Endothelial cell of umbilical vein (primary cell): Measurements from ENCODE around the gene FBXO10. TPM values are rescaled to one million over a fixed set of nuclear protein-coding genes. Genes with fewer than 3 reads are reported as not detected.

Source experiments
- BruUV-seq: library from RNA; stranded (reverse); fragments of 400-500 nt; replicated peaks from 2 replicates; lab custom pipeline; 2021; lab: Mats Ljungman, UMichigan
- CTCF ChIA-PET: fragments of 300-600, 350-600 bp; sonication (Branson Sonifier 250); formaldehyde crosslinking; loops from one replicate; lab custom pipeline; 2021; ENCODE audit warnings: antibody characterized with exemption, inconsistent platforms; lab: Charles Lee
- POLR2A ChIA-PET: fragments of 300-600, 350-600 bp; sonication (Branson Sonifier 250); formaldehyde crosslinking; loops from one replicate; lab custom pipeline; 2021; ENCODE audit warnings: antibody characterized with exemption, inconsistent platforms; lab: Charles Lee
- DNase-seq: peaks from one replicate; pipeline ENCODE4 v3.0.0-alpha.2; 2011; ENCODE audit warnings: low read depth, low spot score
- FAIRE-seq: peaks from 2 replicates; lab custom pipeline; 2011; peaks lifted over from hg19 to GRCh38; lab: Jason Lieb, UNC
- H2AFZ ChIP-seq: 2 replicates; pipeline ENCODE4 v1.6.0; 2012; ENCODE audit warnings: low read depth, low read length, control low read depth, inconsistent platforms
- H3K27ac ChIP-seq: 2 replicates; pipeline ENCODE4 v1.5.1; 2011; ENCODE audit warnings: low read depth, mild to moderate bottlenecking, control low read depth, low read length, moderate library complexity; ENCODE audit not compliant: insufficient read depth
- H3K27me3 ChIP-seq, 2 experiments: 2 replicates each; pipeline versions ENCODE4 v1.6.0 to v1.6.1; 2011; ENCODE audit warnings: low read length in 2 of 2, mixed read lengths in 1 of 2; ENCODE audit not compliant: control insufficient read depth in 2 of 2, insufficient read depth in 2 of 2
- H3K36me3 ChIP-seq, 2 experiments: 2 replicates in 1 of 2; 3 replicates in 1 of 2; pipeline ENCODE4 v1.5.1; 2011; ENCODE audit warnings: low read length in 2 of 2, mild to moderate bottlenecking in 1 of 2, moderate library complexity in 1 of 2; ENCODE audit not compliant: control insufficient read depth in 2 of 2, insufficient read depth in 2 of 2; ENCODE audit errors: extremely low read depth in 1 of 2
- H3K4me1 ChIP-seq: 3 replicates; pipeline ENCODE4 v1.5.1; 2011; ENCODE audit warnings: mild to moderate bottlenecking, low read length; ENCODE audit not compliant: control insufficient read depth, insufficient read depth; ENCODE audit errors: extremely low read depth
- H3K4me2 ChIP-seq: 2 replicates; pipeline ENCODE4 v1.6.1; 2011; ENCODE audit warnings: low read length, control low read depth, mixed read lengths; ENCODE audit not compliant: insufficient read depth
- H3K4me3 ChIP-seq, 3 experiments: fragments of 200-600 bp in 1 of 3; sonication (generic), shearing (Covaris generic) in 1 of 3; replicated peaks in 1 of 3; 2 replicates each; pipeline ENCODE4 v1.5.1; 2011 to 2016; ENCODE audit warnings: control low read depth in 3 of 3, low read length in 3 of 3, mild to moderate bottlenecking in 2 of 3, inconsistent platforms in 1 of 3, low read depth in 1 of 3, moderate library complexity in 1 of 3; ENCODE audit not compliant: insufficient read depth in 1 of 3
- H3K79me2 ChIP-seq: 2 replicates; pipeline ENCODE4 v1.6.0; 2012; ENCODE audit warnings: low read length, inconsistent platforms; ENCODE audit not compliant: control insufficient read depth, insufficient read depth
- H3K9ac ChIP-seq: replicated peaks from 2 replicates; pipeline ENCODE3; 2011; ENCODE audit warnings: low read length, control low read depth; ENCODE audit not compliant: insufficient read depth; ENCODE audit errors: extremely low read depth
- H3K9me1 ChIP-seq: replicated peaks from 3 replicates; pipeline ENCODE4 v1.6.0; 2011; ENCODE audit warnings: mild to moderate bottlenecking, low read length; ENCODE audit not compliant: control insufficient read depth, insufficient read depth; ENCODE audit errors: extremely low read depth
- H3K9me3 ChIP-seq: replicated peaks from 2 replicates; pipeline ENCODE4 v1.5.1; 2012; ENCODE audit warnings: low read length, inconsistent platforms; ENCODE audit not compliant: control insufficient read depth, insufficient read depth
- H4K20me1 ChIP-seq: replicated peaks from 2 replicates; pipeline ENCODE3; 2011; ENCODE audit warnings: mild to moderate bottlenecking, low read length; ENCODE audit not compliant: control insufficient read depth, insufficient read depth; ENCODE audit errors: extremely low read depth
- CTCF ChIP-seq, 2 donors: IDR thresholded peaks; 1 replicate in 1 of 2; 2 replicates in 1 of 2; pipeline ENCODE4 v1.5.1; 2011; ENCODE audit warnings: low read length in 2 of 2, mild to moderate bottlenecking in 2 of 2, moderate library complexity in 2 of 2, control low read depth in 1 of 2, inconsistent platforms in 1 of 2, low read depth in 1 of 2; ENCODE audit not compliant: insufficient read depth in 1 of 2; ENCODE audit errors: extremely low read depth in 1 of 2
- EZH2 ChIP-seq: IDR thresholded peaks from 2 replicates; pipeline ENCODE4 v1.6.1; 2012; ENCODE audit warnings: borderline replicate concordance, low read depth, mild to moderate bottlenecking, moderate library complexity, low read length, inconsistent platforms; ENCODE audit not compliant: severe bottlenecking
- FOS ChIP-seq: IDR thresholded peaks from 2 replicates; pipeline ENCODE4 v1.6.1; 2011; ENCODE audit warnings: mild to moderate bottlenecking, low read length, moderate library complexity, borderline replicate concordance; ENCODE audit not compliant: insufficient read depth
- MAX ChIP-seq: IDR thresholded peaks from 2 replicates; pipeline ENCODE4 v1.6.1; 2011; ENCODE audit not compliant: insufficient read depth, insufficient read length
- MYC ChIP-seq: IDR thresholded peaks from one replicate; pipeline ENCODE4 v1.6.1; 2011; ENCODE audit warnings: mild to moderate bottlenecking, low read depth, low read length
- POLR2A ChIP-seq: IDR thresholded peaks from 2 replicates; pipeline ENCODE4 v1.6.1; 2012; ENCODE audit warnings: low read depth, mild to moderate bottlenecking, control low read depth, low read length
- POLR2AphosphoS5 ChIP-seq: IDR thresholded peaks from 2 replicates; pipeline ENCODE4 v1.6.1; 2012; ENCODE audit warnings: low read depth, mild to moderate bottlenecking, control low read depth, low read length, moderate library complexity; ENCODE audit not compliant: insufficient read depth
- dilution Hi-C: fragments of 300-500 bp; cut with MboI; formaldehyde crosslinking; loops from one replicate; pipeline ENCODE4 v1.15.0; 2019; ENCODE audit warnings: low sequenced_read_pairs; ENCODE audit not compliant: extremely low pct_ligation_motif_present
- intact Hi-C: fragments of 100-400 bp; cut with micrococcal nuclease; formaldehyde crosslinking; loops from one replicate; pipeline ENCODE4 v1.10.0; 2022
- polyA plus RNA-seq, 4 experiments: library from polyadenylated mRNA; depleted of rRNA in 3 of 4; stranded (reverse) in 3 of 4; unstranded in 1 of 4; fragments of >200 nt; gene quantifications; 2 replicates each; pipeline versions ENCODE4 v1.2.1 to v1.2.3, GENCODE V29; 2011 to 2012; ENCODE audit warnings: missing spikeins in 1 of 4
- total RNA-seq: library from RNA; stranded (reverse); gene quantifications from 2 replicates; pipeline ENCODE4 v1.2.3, GENCODE V29; 2021

Gene FBXO10
- total and polyA plus RNA-seq, 2 donors (not counting 3 experiments of a cell fraction or from before 2014, with no cell fraction given), result 11.8 to 14.4 TPM

- Histone ChIP-seq H3K27me3 (no peaks in the 10 kb centered on the region), H4K20me1 (no peaks in the 10 kb centered on the region), H3K9me3 (no peaks in the 10 kb centered on the region), H3K27ac (no peak overlapping the region), H2AFZ (no peak overlapping the region), H3K4me2 (no peak overlapping the region), H3K9me1 (no peaks in the 10 kb centered on the region), H3K4me3 (no peak overlapping the region), H3K36me3 (peaks cover 0 to 2% of the 10 kb centered on the region in 2 experiments), H3K4me1 (no peaks in the 10 kb centered on the region), H3K79me2 (no peaks in the 10 kb centered on the region), H3K9ac (no peak overlapping the region)
- intact Hi-C loops, result loop anchor here (10.0 kb wide), 1 partner anchor 95 kb away; no protein-coding TSS in a partner anchor
- no TSS peak for BruUV-seq
- DNase-seq (no peak), FAIRE-seq (no peak)
- CTCF ChIA-PET, result interaction anchor here (1.0 to 2.4 kb wide), 3 partner anchors 11 to 94 kb away, joined by 4 to 12 read pairs (median 4); partner anchors contain the start of gene POLR1E
- TF ChIP-seq POLR2AphosphoS5 (no peak), CTCF (IDR thresholded peaks at IDR 0.05; ENCODE audit: extremely low read depth in 1 of 2, insufficient read depth in 1 of 2, low read depth in 1 of 2, low read length in 2 of 2) (no peak), POLR2A (no peak), FOS (no peak), EZH2 (no peak), MYC (no peak), MAX (no peak)
- POLR2A ChIA-PET, result no interaction called here
- dilution Hi-C loops, result no loop called here
Observed at GRCh38 chr9:37509536-37509935, 66.6 kb downstream of the FBXO10 start.
